ENCODE data around the gene LIPC.

GRCh38 chr15:58451826-58452225 lies 20.0 kb downstream of the LIPC start:
- TF ChIP-seq CTCF (IDR thresholded peaks at IDR 0.05 in 8 of 11, conservative IDR thresholded peaks at IDR 0.05 in 3 of 11), result no peak
- TF ChIP-seq POLR2A (IDR thresholded peaks at IDR 0.05), result no peak
- TF ChIP-seq POLR2AphosphoS5 (IDR thresholded peaks at IDR 0.05), result no peak

Measured in spleen (tissue), 7 donors.